GM12878 (cell line): Measurements from ENCODE around the gene TECPR1.

Experiments
- BHLHE40 ChIP-seq, 2 experiments: fragments of 450-650 bp in 1 of 2; IDR thresholded peaks; 2 replicates each; pipeline ENCODE4 v1.6.1; 2011 to 2017; ENCODE audit warnings: low read depth in 2 of 2, borderline replicate concordance in 1 of 2, improper control_type of control experiment in 1 of 2, low read length in 1 of 2, mild to moderate bottlenecking in 1 of 2
- CHD1 ChIP-seq: IDR thresholded peaks from 2 replicates; pipeline ENCODE4 v1.6.1; 2012; ENCODE audit warnings: low read depth, low read length, improper control_type of control experiment
- CTCF ChIP-seq, 3 experiments: IDR thresholded peaks in 2 of 3; conservative IDR thresholded peaks in 1 of 3; 2 replicates each; pipeline ENCODE4 v1.5.1; 2011; ENCODE audit warnings: low read depth in 3 of 3, low read length in 3 of 3, mild to moderate bottlenecking in 3 of 3, control low read depth in 2 of 3, moderate library complexity in 2 of 3, inconsistent platforms in 1 of 3, mixed read lengths in 1 of 3; ENCODE audit not compliant: control insufficient read depth in 2 of 3, insufficient read depth in 1 of 3; ENCODE audit errors: extremely low read depth in 1 of 3
- EZH2 ChIP-seq: IDR thresholded peaks from 2 replicates; pipeline ENCODE4 v1.6.1; 2012; ENCODE audit warnings: low read depth, mild to moderate bottlenecking, control low read depth, inconsistent platforms, low read length, borderline replicate concordance; ENCODE audit not compliant: control insufficient read depth
- KLF5 ChIP-seq: fragments of 450-650 bp; IDR thresholded peaks from 2 replicates; pipeline ENCODE4 v1.6.1; 2014; ENCODE audit warnings: mild to moderate bottlenecking; ENCODE audit not compliant: partially characterized antibody
- MAX ChIP-seq: IDR thresholded peaks from 2 replicates; pipeline ENCODE4 v1.6.1; 2012; ENCODE audit warnings: low read depth, low read length, improper control_type of control experiment
- POLR2A ChIP-seq: IDR thresholded peaks from 2 replicates; pipeline ENCODE4 v1.6.1; 2011; ENCODE audit warnings: low read depth, mild to moderate bottlenecking, low read length
- POLR2AphosphoS5 ChIP-seq: IDR thresholded peaks from 2 replicates; pipeline ENCODE4 v1.6.1; 2011; ENCODE audit warnings: mild to moderate bottlenecking, low read length, inconsistent platforms
- RAD51 ChIP-seq: fragments of 450-650 bp; IDR thresholded peaks from 2 replicates; pipeline ENCODE4 v1.6.1; 2016; ENCODE audit warnings: moderate library complexity, mild to moderate bottlenecking, inconsistent platforms
- USF1 ChIP-seq: IDR thresholded peaks from 2 replicates; pipeline ENCODE4 v1.6.1; 2011; ENCODE audit warnings: borderline replicate concordance, low read depth, mild to moderate bottlenecking, moderate library complexity, mixed read lengths, low read length; ENCODE audit not compliant: insufficient read depth; ENCODE audit errors: extremely low read length

GRCh38 chr7:98242934-98243333 lies 9.1 kb downstream of the TECPR1 start:
- TF ChIP-seq MAX (no peak), POLR2AphosphoS5 (no peak), KLF5 (no peak), CTCF (IDR thresholded peaks at IDR 0.05 in 2 of 3, conservative IDR thresholded peaks at IDR 0.05 in 1 of 3; ENCODE audit: control insufficient read depth in 2 of 3, extremely low read depth in 1 of 3, insufficient read depth in 1 of 3, low read depth in 3 of 3, low read length in 3 of 3) (no peak), USF1 (no peak), BHLHE40 (IDR thresholded peaks at IDR 0.05; ENCODE audit: borderline replicate concordance in 1 of 2, low read depth in 2 of 2, low read length in 1 of 2) (no peak), CHD1 (no peak), POLR2A (no peak), EZH2 (no peak), RAD51 (no peak)
